Prostate gland (tissue), 2 donors: ENCODE data around the gene TMEM51. TPM values are rescaled to one million over a fixed set of nuclear protein-coding genes. Genes with fewer than 3 reads are reported as not detected.
A peak's percentile ranks its signal among the peaks of the same experiment; 100 is the strongest.

ENCODE experiments used
- DNase-seq: peaks from one replicate; pipeline ENCODE4 v3.0.0-alpha.2; 2019; ENCODE audit warnings: low spot score
- H3K27ac ChIP-seq, 2 donors: fragments of 200-600 bp; sonication (generic); 2 replicates each; pipeline ENCODE4 v1.5.1; 2017 to 2019
- H3K27me3 ChIP-seq: fragments of 200-600 bp; sonication (generic); replicated peaks from 2 replicates; pipeline ENCODE4 v1.5.1; 2019; ENCODE audit not compliant: insufficient read depth
- H3K36me3 ChIP-seq, 2 donors: fragments of 200-600 bp; sonication (generic); 1 replicate in 1 of 2; 2 replicates in 1 of 2; pipeline versions ENCODE4 v1.5.1 to v1.8.1; 2017 to 2019
- H3K4me1 ChIP-seq: fragments of 200-600 bp; sonication (generic); replicated peaks from 2 replicates; pipeline ENCODE4 v1.5.1; 2019
- H3K4me3 ChIP-seq, 2 donors: fragments of 200-600 bp; sonication (generic); 2 replicates each; pipeline ENCODE4 v1.5.1; 2017 to 2019
- H3K9me3 ChIP-seq: fragments of 200-600 bp; sonication (generic); 2 replicates; pipeline ENCODE4 v1.5.1; 2017
- POLR2A ChIP-seq: fragments of 450-650 bp; IDR thresholded peaks from one replicate; pipeline ENCODE4 v1.6.1; 2016; ENCODE audit warnings: antibody characterized with exemption, mild to moderate bottlenecking
- POLR2AphosphoS5 ChIP-seq: sonication (generic); formaldehyde crosslinking; IDR thresholded peaks from one replicate; pipeline ENCODE4 v1.6.1; 2017; ENCODE audit warnings: antibody characterized with exemption
- WGBS: methylation state at CpG from one replicate; pipeline ENCODE4 v1.1.5; 2018; 5-methylcytosine and 5-hydroxymethylcytosine counted together
- intact Hi-C: fragments of 100-400 bp; cut with DNase I; formaldehyde crosslinking; loops from one replicate; pipeline ENCODE4 v1.14.2; 2022
- total RNA-seq, 2 donors: library from RNA; depleted of rRNA; stranded (reverse); fragments of >200 nt; gene quantifications; one replicate each; pipeline ENCODE4 v1.1.0, GENCODE V29; 2016
- TF ChIP-seq, protein P1 (sequence below), 4 experiments: fragments of 200-600 bp in 2 of 4; fragments of 450-650 bp in 2 of 4; sonication (generic) in 2 of 4; IDR thresholded peaks; 1 replicate in 3 of 4; 2 replicates in 1 of 4; pipeline ENCODE4 v1.5.1; 2016 to 2019; ENCODE audit warnings: antibody characterized with exemption in 4 of 4, mild to moderate bottlenecking in 2 of 4, moderate library complexity in 2 of 4

The TMEM51 gene
- total RNA-seq, 2 donors from 2014 or later: 9.8 to 17.6 TPM

DNA sequence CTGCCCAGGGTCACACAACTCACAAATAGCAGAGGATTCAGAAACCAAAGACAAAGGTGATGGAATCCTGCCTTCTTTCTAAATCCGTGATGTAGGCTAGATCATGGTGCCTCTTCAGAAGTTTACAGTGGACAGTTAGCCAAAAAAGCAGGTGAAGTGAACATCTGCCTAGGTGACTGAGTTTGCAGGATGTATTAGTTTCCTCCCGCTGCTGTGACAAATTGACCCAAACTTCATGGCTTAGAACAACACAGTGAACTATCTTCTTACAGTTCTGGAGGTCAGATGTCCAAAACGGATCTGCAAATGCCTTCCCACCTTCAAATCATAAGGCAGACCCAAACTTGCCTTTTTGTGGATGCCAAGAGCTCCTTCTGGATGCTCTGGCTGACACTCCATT lies 3.2 kb upstream of the TMEM51 start:
- Histone ChIP-seq H3K27me3 (no peaks in the 10 kb centered on the region), H3K4me1 (no peaks in the 10 kb centered on the region), H3K4me3 (no peak overlapping the region), H3K27ac (no peak overlapping the region), H3K36me3 (no peaks in the 10 kb centered on the region), H3K9me3 (no peaks in the 10 kb centered on the region)
- WGBS: 86% methylated on average over 3 of the region's 3 CpGs
- DNase-seq: no peak
- no peak for TF ChIP-seq POLR2AphosphoS5
- TF ChIP-seq, protein P1, sequence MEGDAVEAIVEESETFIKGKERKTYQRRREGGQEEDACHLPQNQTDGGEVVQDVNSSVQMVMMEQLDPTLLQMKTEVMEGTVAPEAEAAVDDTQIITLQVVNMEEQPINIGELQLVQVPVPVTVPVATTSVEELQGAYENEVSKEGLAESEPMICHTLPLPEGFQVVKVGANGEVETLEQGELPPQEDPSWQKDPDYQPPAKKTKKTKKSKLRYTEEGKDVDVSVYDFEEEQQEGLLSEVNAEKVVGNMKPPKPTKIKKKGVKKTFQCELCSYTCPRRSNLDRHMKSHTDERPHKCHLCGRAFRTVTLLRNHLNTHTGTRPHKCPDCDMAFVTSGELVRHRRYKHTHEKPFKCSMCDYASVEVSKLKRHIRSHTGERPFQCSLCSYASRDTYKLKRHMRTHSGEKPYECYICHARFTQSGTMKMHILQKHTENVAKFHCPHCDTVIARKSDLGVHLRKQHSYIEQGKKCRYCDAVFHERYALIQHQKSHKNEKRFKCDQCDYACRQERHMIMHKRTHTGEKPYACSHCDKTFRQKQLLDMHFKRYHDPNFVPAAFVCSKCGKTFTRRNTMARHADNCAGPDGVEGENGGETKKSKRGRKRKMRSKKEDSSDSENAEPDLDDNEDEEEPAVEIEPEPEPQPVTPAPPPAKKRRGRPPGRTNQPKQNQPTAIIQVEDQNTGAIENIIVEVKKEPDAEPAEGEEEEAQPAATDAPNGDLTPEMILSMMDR (IDR thresholded peaks at IDR 0.05): no peak
- no peak for TF ChIP-seq POLR2A
- intact Hi-C loops: loop anchor here (5.0 kb wide), 1 partner anchor 52 kb away; no protein-coding TSS in a partner anchor

DNA sequence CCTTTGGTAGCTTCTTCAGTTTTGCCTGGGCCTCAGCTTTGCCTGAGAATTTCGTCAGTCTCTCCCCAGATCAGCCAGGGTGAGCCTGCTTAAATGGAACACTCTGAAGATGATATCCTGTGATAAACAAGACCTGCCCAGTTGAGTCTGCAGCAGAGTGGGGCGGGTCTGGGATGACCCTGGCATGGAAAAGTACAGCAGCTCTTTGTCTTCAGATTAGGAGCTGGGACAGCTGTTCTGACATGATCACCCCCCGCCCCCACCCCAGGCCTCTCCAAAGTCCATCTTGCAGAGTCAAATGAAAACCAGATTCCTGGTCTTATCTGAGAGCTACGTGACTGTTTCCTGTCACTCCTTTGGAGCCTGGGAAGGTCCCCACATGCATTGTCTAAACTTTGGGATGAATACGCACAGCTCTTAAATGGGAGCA lies 2.2 kb upstream of the TMEM51 start:
- no peak for DNase-seq
- intact Hi-C loops: loop anchor here (5.0 kb wide), 1 partner anchor 51 kb away; no protein-coding TSS in a partner anchor
- 40% methylated on average over 5 of the region's 5 CpGs for WGBS

DNA sequence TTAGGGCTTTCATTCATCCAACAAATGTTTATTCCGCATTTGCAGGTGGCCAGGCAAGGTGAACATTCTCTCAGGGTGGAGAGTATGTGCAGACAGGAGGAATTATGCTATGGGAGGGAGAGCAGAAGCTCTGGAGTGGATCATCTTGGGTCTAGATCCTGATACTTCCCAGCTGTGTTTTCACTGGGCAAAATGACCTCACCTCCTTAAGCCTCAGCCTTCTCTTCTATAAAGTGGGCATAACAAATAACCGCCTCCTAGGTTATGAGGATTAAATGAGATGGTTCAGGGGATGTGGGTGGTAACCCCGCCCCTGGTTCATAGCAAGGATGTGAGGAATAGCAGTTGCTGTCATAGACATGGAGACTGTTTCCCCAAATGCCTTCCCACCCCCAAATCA lies 1.7 kb upstream of the TMEM51 start:
- Histone ChIP-seq H3K9me3 (no peaks in the 10 kb centered on the region), H3K36me3 (no peaks in the 10 kb centered on the region), H3K4me3 (peak overlapping the region in 1 of 2 donors; percentile 82), H3K27ac (peak overlapping the region; percentile 79 to 91), H3K27me3 (no peaks in the 10 kb centered on the region), H3K4me1 (peaks cover 4% of the 10 kb centered on the region)
- no peak for TF ChIP-seq POLR2A
- TF ChIP-seq, protein P1 (IDR thresholded peaks at IDR 0.05): no peak
- TF ChIP-seq POLR2AphosphoS5: no peak
- WGBS: 62% methylated on average over 3 of the region's 3 CpGs
- no peak for DNase-seq
- intact Hi-C loops: loop anchor here (1.0 to 5.0 kb wide), 2 partner anchors 50 to 120 kb away; no protein-coding TSS in a partner anchor

More for the DNA sequence above, 2.2 kb upstream of the TMEM51 start:
- peak overlapping the region in 1 of 2 donors; percentile 39 for H3K27ac ChIP-seq
- no peak overlapping the region for H3K4me3 ChIP-seq
- TF ChIP-seq POLR2AphosphoS5 (no peak), POLR2A (no peak)
- TF ChIP-seq, protein P1 (IDR thresholded peaks at IDR 0.05): no peak
- peaks cover 3% of the 10 kb centered on the region for H3K4me1 ChIP-seq
- no peaks in the 10 kb centered on the region for H3K9me3 ChIP-seq
- no peaks in the 10 kb centered on the region for H3K27me3 ChIP-seq
- H3K36me3 ChIP-seq: no peaks in the 10 kb centered on the region

DNA sequence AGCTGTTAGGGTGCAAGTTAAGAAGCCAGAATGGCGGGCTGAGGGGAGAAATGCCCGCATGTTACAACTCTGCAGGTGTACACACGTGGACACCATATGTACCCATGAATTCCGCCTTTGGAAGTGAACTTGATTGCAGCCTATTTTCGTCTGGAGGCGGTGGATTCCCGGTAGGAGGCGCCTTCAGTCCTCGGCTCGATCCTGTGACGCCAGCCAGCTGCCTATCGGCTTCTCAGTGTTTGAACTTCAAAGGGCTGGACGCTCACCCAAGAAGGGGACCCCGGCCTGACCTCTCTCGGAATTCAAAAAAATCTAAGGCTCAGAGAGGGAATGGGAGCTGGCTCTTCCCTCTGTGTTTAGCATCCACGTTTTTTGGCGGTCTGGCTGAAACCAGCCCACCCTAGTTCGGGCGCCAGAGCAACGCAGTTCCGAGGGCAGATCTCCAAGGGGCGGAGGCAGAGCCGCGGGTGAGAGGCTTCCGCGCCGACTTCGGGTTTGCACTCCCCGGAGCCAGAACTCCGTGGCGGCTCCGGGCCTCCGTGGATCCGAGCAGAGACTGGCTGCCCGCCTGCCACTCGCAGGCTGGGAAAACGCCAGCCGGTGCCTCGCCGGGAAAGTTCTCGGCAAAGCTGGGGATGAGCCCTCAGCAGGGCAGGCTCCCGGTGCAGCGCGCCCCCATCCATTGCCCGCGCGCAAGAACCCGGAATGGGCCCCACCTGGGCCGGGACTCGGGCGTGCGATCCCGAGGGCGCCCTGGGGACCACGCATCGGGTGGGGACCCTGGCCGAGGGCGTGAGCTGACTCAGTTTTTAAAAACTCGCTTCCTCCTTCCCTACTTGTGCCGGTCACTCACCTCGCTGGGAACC lies 996 bp upstream of the TMEM51 start:
- 1% methylated on average over 43 of the region's 61 CpGs for WGBS
- peaks cover 4% of the 10 kb centered on the region for H3K4me1 ChIP-seq

More for the DNA sequence above, 996 bp upstream of the TMEM51 start:
- intact Hi-C loops: loop anchor here (1.0 to 5.0 kb wide), 2 partner anchors 50 to 120 kb away; no protein-coding TSS in a partner anchor
- DNase-seq: peak; percentile 91
- TF ChIP-seq, protein P1 (IDR thresholded peaks at IDR 0.05): peak; percentile 57 to 84 (median 74)
- TF ChIP-seq POLR2AphosphoS5: peak; percentile 81
- TF ChIP-seq POLR2A: peak; percentile 66
- Histone ChIP-seq H3K27me3 (no peaks in the 10 kb centered on the region), H3K36me3 (no peaks in the 10 kb centered on the region), H3K27ac (peak overlapping the region; percentile 79 to 91), H3K4me3 (peak overlapping the region; percentile 71 to 82), H3K9me3 (no peaks in the 10 kb centered on the region)
